Measurements from ENCODE around the gene ZNF576.

Gene ZNF576

GRCh38 chr19:43623889-43624670 is 27.7 kb downstream of the ZNF576 start:
- TF ChIP-seq, protein P1, sequence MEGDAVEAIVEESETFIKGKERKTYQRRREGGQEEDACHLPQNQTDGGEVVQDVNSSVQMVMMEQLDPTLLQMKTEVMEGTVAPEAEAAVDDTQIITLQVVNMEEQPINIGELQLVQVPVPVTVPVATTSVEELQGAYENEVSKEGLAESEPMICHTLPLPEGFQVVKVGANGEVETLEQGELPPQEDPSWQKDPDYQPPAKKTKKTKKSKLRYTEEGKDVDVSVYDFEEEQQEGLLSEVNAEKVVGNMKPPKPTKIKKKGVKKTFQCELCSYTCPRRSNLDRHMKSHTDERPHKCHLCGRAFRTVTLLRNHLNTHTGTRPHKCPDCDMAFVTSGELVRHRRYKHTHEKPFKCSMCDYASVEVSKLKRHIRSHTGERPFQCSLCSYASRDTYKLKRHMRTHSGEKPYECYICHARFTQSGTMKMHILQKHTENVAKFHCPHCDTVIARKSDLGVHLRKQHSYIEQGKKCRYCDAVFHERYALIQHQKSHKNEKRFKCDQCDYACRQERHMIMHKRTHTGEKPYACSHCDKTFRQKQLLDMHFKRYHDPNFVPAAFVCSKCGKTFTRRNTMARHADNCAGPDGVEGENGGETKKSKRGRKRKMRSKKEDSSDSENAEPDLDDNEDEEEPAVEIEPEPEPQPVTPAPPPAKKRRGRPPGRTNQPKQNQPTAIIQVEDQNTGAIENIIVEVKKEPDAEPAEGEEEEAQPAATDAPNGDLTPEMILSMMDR (IDR thresholded peaks at IDR 0.05; ENCODE audit: control extremely low read depth, extremely low read depth, low read depth, missing control alignments), result no peak
- no peak for DNase-seq (ENCODE audit: extremely low spot score)
- CTCF ChIA-PET, result interaction anchor here (1.0 to 1.4 kb wide), 2 partner anchors 44 to 121 kb away, joined by 3 read pairs; no protein-coding TSS in a partner anchor
- POLR2A ChIA-PET, result no interaction called here

- ChIA-PET CTCF (interaction anchor here (1.0 to 2.0 kb wide), 3 partner anchors 44 to 69 kb away, joined by 3 to 8 read pairs (median 4); no protein-coding TSS in a partner anchor), POLR2A (no interaction called here)
- TF ChIP-seq, protein P1 (IDR thresholded peaks at IDR 0.05; ENCODE audit: control extremely low read depth, extremely low read depth, low read depth, missing control alignments), result peak; percentile 68
- DNase-seq (ENCODE audit: extremely low spot score), result peak; percentile 87
Observed at GRCh38 chr19:43624933-43625332, 28.5 kb downstream of the ZNF576 start.

- ChIA-PET POLR2A (no interaction called here), CTCF (interaction anchor here (0.7 to 2.0 kb wide), 4 partner anchors 42 to 183 kb away, joined by 3 to 8 read pairs (median 4); no protein-coding TSS in a partner anchor)
- peak; percentile 46 for DNase-seq (ENCODE audit: extremely low spot score)
- TF ChIP-seq, protein P1 (IDR thresholded peaks at IDR 0.05; ENCODE audit: control extremely low read depth, extremely low read depth, low read depth, missing control alignments), result no peak
Observed at GRCh38 chr19:43625918-43626579, 29.7 kb downstream of the ZNF576 start.

GRCh38 chr19:43626838-43627237 is 30.4 kb downstream of the ZNF576 start:
- TF ChIP-seq, protein P1 (IDR thresholded peaks at IDR 0.05; ENCODE audit: control extremely low read depth, extremely low read depth, low read depth, missing control alignments), result no peak
- DNase-seq (ENCODE audit: extremely low spot score), result no peak
- POLR2A ChIA-PET, result no interaction called here
- CTCF ChIA-PET, result interaction anchor here (0.7 to 2.0 kb wide), 3 partner anchors 42 to 182 kb away, joined by 3 to 8 read pairs (median 3); no protein-coding TSS in a partner anchor

- TF ChIP-seq, protein P1 (IDR thresholded peaks at IDR 0.05; ENCODE audit: control extremely low read depth, extremely low read depth, low read depth, missing control alignments), result no peak
- ChIA-PET CTCF (interaction anchor here (0.7 kb wide), 1 partner anchor 182 kb away, joined by 3 read pairs; no protein-coding TSS in a partner anchor), POLR2A (no interaction called here)
- no peak for DNase-seq (ENCODE audit: extremely low spot score)
Observed at GRCh38 chr19:43628646-43629326, 32.4 kb downstream of the ZNF576 start.

- ChIA-PET POLR2A (no interaction called here), CTCF (no interaction called here)
- TF ChIP-seq, protein P1 (IDR thresholded peaks at IDR 0.05; ENCODE audit: control extremely low read depth, extremely low read depth, low read depth, missing control alignments), result no peak
- no peak for DNase-seq (ENCODE audit: extremely low spot score)
Observed at GRCh38 chr19:43631491-43631890, 35.1 kb downstream of the ZNF576 start.

Measured in GM10248 (cell line).